Stimulated activated CD4-positive, alpha-beta T cell treated with anti-CD3 and anti-CD28 coated beads, Interleukin-1b, Interleukin-23, amount 100 ng/mL, for 1 hour (primary cell): Measurements from ENCODE around the gene MUC12.
"Not testable (repeated sequence)": the region's sequence is repeated elsewhere in the genome, so short reads cannot be mapped to it uniquely, and the experiment has no call there.

Source experiments
- DNase-seq, 2 donors: peaks; one replicate each; pipeline ENCODE4 v3.0.0-alpha.2; 2020; ENCODE audit warnings: low read depth in 2 of 2

Gene MUC12

GRCh38 chr7:101064176-101064550 is 94.8 kb downstream of the MUC12 start:
- DNase-seq: not testable (repeated sequence)

DNA sequence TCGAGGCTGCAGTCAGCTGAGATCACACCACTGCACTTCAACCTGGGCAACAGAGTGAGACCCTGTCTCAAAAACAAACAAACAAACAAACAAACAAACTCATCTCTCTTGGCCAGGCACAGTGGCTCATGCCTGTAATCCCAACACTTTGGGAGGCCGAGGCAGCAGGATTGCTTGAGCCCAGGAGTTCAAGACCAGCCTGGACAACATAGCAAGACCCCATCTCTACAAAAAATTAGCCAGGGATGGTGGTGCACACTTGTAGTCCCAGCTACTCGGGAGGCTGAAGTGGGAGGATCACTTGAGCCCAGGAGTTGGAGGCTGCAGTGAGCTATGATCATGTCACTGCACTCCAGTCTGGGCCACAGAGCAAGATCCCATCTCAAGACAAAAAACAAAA is 95.8 kb downstream of the MUC12 start:
- not testable (repeated sequence) for DNase-seq

GRCh38 chr7:101066141-101066832 is 96.9 kb downstream of the MUC12 start:
- DNase-seq: no peak

- DNase-seq: no peak
Observed at GRCh38 chr7:101066833-101067177, 97.4 kb downstream of the MUC12 start.

GRCh38 chr7:101068401-101068800 is 99.0 kb downstream of the MUC12 start:
- DNase-seq: no peak
